Measurements from ENCODE around the gene LRPAP1. TPM values are rescaled to one million over a fixed set of nuclear protein-coding genes. Genes with fewer than 3 reads are reported as not detected.
"Not testable (repeated sequence)": the region's sequence is repeated elsewhere in the genome, so short reads cannot be mapped to it uniquely, and the experiment has no call there.

Gene LRPAP1
- total and polyA plus RNA-seq, 2 donors (not counting 1 experiment from before 2014, with no cell fraction given): 64.6 to 86.8 TPM

DNA sequence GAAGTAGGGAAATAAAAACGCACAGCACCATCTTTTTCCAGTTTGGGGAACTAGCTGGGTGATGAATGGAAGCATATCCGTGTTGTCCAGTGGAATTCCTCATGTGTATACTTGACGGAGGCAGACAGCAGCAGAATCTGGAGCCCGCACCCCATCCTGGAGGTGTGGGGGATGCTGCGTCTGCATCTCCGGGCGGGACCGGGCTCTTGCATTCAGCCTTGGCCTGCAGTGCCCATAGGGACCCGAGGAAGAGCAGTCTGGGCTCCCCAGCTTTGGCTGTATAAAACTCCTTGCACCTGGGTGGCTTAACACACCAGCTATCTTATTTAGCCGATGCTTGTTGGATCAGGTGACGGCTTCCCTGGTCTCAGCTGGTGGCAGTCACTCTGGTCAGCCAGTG is 39.7 kb upstream of the LRPAP1 start:
- POLR2A ChIA-PET: no interaction called here
- H3K36me3 ChIP-seq (replicated peaks in 1 of 2; ENCODE audit: control extremely low read depth in 1 of 2, control insufficient read depth in 1 of 2, extremely low read depth in 1 of 2, insufficient read depth in 2 of 2, low read length in 1 of 2): no peaks in the 10 kb centered on the region
- ATAC-seq (ENCODE audit: low read depth): no peak
- Mint-ChIP-seq H3K27me3 (no peaks in the 10 kb centered on the region), H3K27ac (no peak overlapping the region), H3K4me1 (no peaks in the 10 kb centered on the region), H3K9me3 (ENCODE audit: insufficient read depth) (no peaks in the 10 kb centered on the region), H3K4me3 (no peak overlapping the region)
- 89% methylated on average over 11 of the region's 11 CpGs for WGBS (ENCODE audit: insufficient coverage)
- no peak overlapping the region for H3K4me3 ChIP-seq (ENCODE audit: control extremely low read depth in 1 of 5, extremely low read depth in 1 of 5, insufficient read depth in 1 of 5, low read depth in 2 of 5, low read length in 4 of 5)
- H3K79me2 ChIP-seq (ENCODE audit: control insufficient read depth, insufficient read depth, low read length): no peaks in the 10 kb centered on the region
- no peak overlapping the region for H2AFZ ChIP-seq (ENCODE audit: insufficient read depth, low read depth, low read length, poor library complexity, severe bottlenecking)
- DNase-seq: no peak
- no peak overlapping the region for H3K9ac ChIP-seq (ENCODE audit: low read length)
- no peaks in the 10 kb centered on the region for H3K9me3 ChIP-seq (ENCODE audit: control extremely low read depth in 1 of 3, control insufficient read depth in 2 of 3, insufficient read depth in 1 of 3, low read length in 2 of 3)
- no peak for TF ChIP-seq EZH2 (IDR thresholded peaks at IDR 0.05; ENCODE audit: borderline replicate concordance, insufficient read depth, low read depth, low read length, poor library complexity, severe bottlenecking)
- TF ChIP-seq, protein P1, sequence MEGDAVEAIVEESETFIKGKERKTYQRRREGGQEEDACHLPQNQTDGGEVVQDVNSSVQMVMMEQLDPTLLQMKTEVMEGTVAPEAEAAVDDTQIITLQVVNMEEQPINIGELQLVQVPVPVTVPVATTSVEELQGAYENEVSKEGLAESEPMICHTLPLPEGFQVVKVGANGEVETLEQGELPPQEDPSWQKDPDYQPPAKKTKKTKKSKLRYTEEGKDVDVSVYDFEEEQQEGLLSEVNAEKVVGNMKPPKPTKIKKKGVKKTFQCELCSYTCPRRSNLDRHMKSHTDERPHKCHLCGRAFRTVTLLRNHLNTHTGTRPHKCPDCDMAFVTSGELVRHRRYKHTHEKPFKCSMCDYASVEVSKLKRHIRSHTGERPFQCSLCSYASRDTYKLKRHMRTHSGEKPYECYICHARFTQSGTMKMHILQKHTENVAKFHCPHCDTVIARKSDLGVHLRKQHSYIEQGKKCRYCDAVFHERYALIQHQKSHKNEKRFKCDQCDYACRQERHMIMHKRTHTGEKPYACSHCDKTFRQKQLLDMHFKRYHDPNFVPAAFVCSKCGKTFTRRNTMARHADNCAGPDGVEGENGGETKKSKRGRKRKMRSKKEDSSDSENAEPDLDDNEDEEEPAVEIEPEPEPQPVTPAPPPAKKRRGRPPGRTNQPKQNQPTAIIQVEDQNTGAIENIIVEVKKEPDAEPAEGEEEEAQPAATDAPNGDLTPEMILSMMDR (IDR thresholded peaks at IDR 0.05): no peak
- no peak overlapping the region for H3K4me2 ChIP-seq (replicated peaks; ENCODE audit: low read depth, low read length, poor library complexity, severe bottlenecking)
- intact Hi-C loops (cut with micrococcal nuclease): no loop called here
- H4K20me1 ChIP-seq (ENCODE audit: control insufficient read depth, insufficient read depth, low read length, poor library complexity, severe bottlenecking): no peaks in the 10 kb centered on the region
- CTCF ChIA-PET: no interaction called here
- no peaks in the 10 kb centered on the region for H3K4me1 ChIP-seq (ENCODE audit: control insufficient read depth in 2 of 2, insufficient read depth in 2 of 2, low read length in 2 of 2)
- no peak overlapping the region for H3K27ac ChIP-seq (ENCODE audit: low read length in 2 of 2)
- peaks cover 0 to 2% (median 0%) of the 10 kb centered on the region in 4 experiments for H3K27me3 ChIP-seq (replicated peaks in 1 of 4; ENCODE audit: control extremely low read depth in 1 of 4, control insufficient read depth in 3 of 4, insufficient read depth in 4 of 4, low read length in 3 of 4)

DNA sequence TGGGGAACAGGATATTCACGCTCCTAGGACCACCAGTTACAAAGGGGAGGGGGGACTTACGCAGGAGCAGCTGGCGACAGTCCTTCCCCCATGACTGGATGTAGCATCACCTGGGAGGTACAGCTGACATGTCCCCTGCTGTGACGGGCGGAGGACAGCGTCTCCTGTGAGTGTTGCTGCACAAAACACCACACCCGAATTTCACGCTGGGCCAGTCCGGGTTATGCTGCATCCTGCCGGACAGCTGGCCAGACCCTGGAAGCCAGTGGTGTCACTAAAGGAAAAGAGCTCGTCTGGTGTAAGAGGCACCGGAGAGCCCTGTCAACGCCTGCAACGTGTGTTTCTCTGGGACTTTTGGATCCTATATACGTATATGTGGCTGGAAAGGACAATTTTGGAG is 38.7 kb upstream of the LRPAP1 start:
- H3K27ac ChIP-seq (ENCODE audit: low read length in 2 of 2); POLR2A ChIA-PET; H3K9me3 Mint-ChIP-seq (ENCODE audit: insufficient read depth); CTCF ChIA-PET; ATAC-seq (ENCODE audit: low read depth); H3K36me3 ChIP-seq (replicated peaks in 1 of 2; ENCODE audit: control extremely low read depth in 1 of 2, control insufficient read depth in 1 of 2, extremely low read depth in 1 of 2, insufficient read depth in 2 of 2, low read length in 1 of 2); H2AFZ ChIP-seq (ENCODE audit: insufficient read depth, low read depth, low read length, poor library complexity, severe bottlenecking); H3K4me1 Mint-ChIP-seq; H3K27ac Mint-ChIP-seq; H3K79me2 ChIP-seq (ENCODE audit: control insufficient read depth, insufficient read depth, low read length); DNase-seq; H4K20me1 ChIP-seq (ENCODE audit: control insufficient read depth, insufficient read depth, low read length, poor library complexity, severe bottlenecking); H3K27me3 Mint-ChIP-seq; H3K4me2 ChIP-seq (replicated peaks; ENCODE audit: low read depth, low read length, poor library complexity, severe bottlenecking); H3K4me3 ChIP-seq (ENCODE audit: control extremely low read depth in 1 of 5, extremely low read depth in 1 of 5, insufficient read depth in 1 of 5, low read depth in 2 of 5, low read length in 4 of 5); H3K27me3 ChIP-seq (replicated peaks in 1 of 4; ENCODE audit: control extremely low read depth in 1 of 4, control insufficient read depth in 3 of 4, insufficient read depth in 4 of 4, low read length in 3 of 4); H3K4me3 Mint-ChIP-seq; H3K9me3 ChIP-seq (ENCODE audit: control extremely low read depth in 1 of 3, control insufficient read depth in 2 of 3, insufficient read depth in 1 of 3, low read length in 2 of 3); H3K9ac ChIP-seq (ENCODE audit: low read length); intact Hi-C loops (cut with micrococcal nuclease); H3K4me1 ChIP-seq (ENCODE audit: control insufficient read depth in 2 of 2, insufficient read depth in 2 of 2, low read length in 2 of 2): not testable (repeated sequence)
- 85% methylated on average over 11 of the region's 15 CpGs for WGBS (ENCODE audit: insufficient coverage)

DNA sequence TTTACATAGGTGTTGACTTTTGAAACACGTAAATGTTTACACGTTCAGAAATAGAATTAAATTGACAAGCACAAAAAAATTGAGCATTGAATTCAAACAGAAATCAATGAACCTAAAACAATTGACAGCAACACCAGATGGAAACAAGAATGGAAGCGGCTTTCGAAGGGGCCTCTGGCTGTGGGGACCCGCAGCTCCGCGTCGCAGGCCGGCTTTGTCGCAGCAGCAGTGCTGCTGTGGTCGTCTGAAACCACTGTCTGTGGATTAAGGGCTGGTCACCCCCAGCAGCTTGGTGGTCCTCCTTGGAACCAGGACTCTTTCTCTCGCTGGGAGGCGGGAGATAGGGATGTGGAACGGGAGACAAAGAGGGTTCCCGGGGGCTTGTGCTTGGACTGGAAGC is 37.4 kb upstream of the LRPAP1 start:
- H2AFZ ChIP-seq (ENCODE audit: insufficient read depth, low read depth, low read length, poor library complexity, severe bottlenecking); POLR2A ChIA-PET; H3K9me3 ChIP-seq (ENCODE audit: control extremely low read depth in 1 of 3, control insufficient read depth in 2 of 3, insufficient read depth in 1 of 3, low read length in 2 of 3); H3K4me1 Mint-ChIP-seq; H3K4me3 ChIP-seq (ENCODE audit: control extremely low read depth in 1 of 5, extremely low read depth in 1 of 5, insufficient read depth in 1 of 5, low read depth in 2 of 5, low read length in 4 of 5); H3K4me3 Mint-ChIP-seq; H3K27me3 ChIP-seq (replicated peaks in 1 of 4; ENCODE audit: control extremely low read depth in 1 of 4, control insufficient read depth in 3 of 4, insufficient read depth in 4 of 4, low read length in 3 of 4); DNase-seq; H3K79me2 ChIP-seq (ENCODE audit: control insufficient read depth, insufficient read depth, low read length); H4K20me1 ChIP-seq (ENCODE audit: control insufficient read depth, insufficient read depth, low read length, poor library complexity, severe bottlenecking); H3K27ac Mint-ChIP-seq; H3K4me1 ChIP-seq (ENCODE audit: control insufficient read depth in 2 of 2, insufficient read depth in 2 of 2, low read length in 2 of 2); ATAC-seq (ENCODE audit: low read depth); H3K9me3 Mint-ChIP-seq (ENCODE audit: insufficient read depth); H3K27me3 Mint-ChIP-seq; intact Hi-C loops (cut with micrococcal nuclease); H3K36me3 ChIP-seq (replicated peaks in 1 of 2; ENCODE audit: control extremely low read depth in 1 of 2, control insufficient read depth in 1 of 2, extremely low read depth in 1 of 2, insufficient read depth in 2 of 2, low read length in 1 of 2); CTCF ChIA-PET; H3K27ac ChIP-seq (ENCODE audit: low read length in 2 of 2); H3K9ac ChIP-seq (ENCODE audit: low read length); H3K4me2 ChIP-seq (replicated peaks; ENCODE audit: low read depth, low read length, poor library complexity, severe bottlenecking): not testable (repeated sequence)
- 100% methylated on average over 1 of the region's 15 CpGs for WGBS (ENCODE audit: insufficient coverage)
